Measurements from ENCODE around the gene PDS5B. TPM values are rescaled to one million over a fixed set of nuclear protein-coding genes. Genes with fewer than 3 reads are reported as not detected.
"Not testable (repeated sequence)": the region's sequence is repeated elsewhere in the genome, so short reads cannot be mapped to it uniquely, and the experiment has no call there.

PDS5B gene
- polyA plus RNA-seq, 1 donor, result 27.4 TPM

DNA sequence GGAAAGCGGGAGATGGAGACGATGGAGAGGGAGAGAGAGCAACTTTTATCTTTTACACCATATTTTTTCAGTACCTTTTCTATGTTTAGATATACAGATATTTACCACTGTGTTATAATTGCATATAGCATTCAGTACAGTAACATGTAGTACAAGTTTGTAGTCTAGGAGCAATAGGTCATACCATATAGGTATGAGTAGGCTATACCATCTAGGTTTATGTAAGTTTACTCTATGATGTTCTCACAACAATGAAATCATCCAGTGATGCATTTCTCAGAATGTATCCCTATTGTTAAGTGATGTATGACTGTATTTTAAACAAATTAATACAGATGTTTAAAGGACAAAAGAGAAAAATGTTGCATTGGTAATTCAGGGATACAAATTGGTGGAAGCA lies 136.1 kb downstream of the PDS5B start:
- H3K27me3 ChIP-seq (ENCODE audit: control insufficient read depth, insufficient read depth, low read length), result no peaks in the 10 kb centered on the region
- DNase-seq, result no peak
- peaks cover 12% of the 10 kb centered on the region for H3K36me3 ChIP-seq (ENCODE audit: control insufficient read depth, insufficient read depth, low read length)
- no peaks in the 10 kb centered on the region for H3K4me1 ChIP-seq (ENCODE audit: control insufficient read depth, insufficient read depth, low read length)
- no CpG with 5 or more reads among the region's 2 CpGs for WGBS (ENCODE audit: insufficient coverage, low lambda C conversion rate)
- H3K27ac ChIP-seq (ENCODE audit: low read length), result no peak overlapping the region
- H3K4me3 ChIP-seq (ENCODE audit: low read length), result no peak overlapping the region
- peaks cover 16% of the 10 kb centered on the region for H3K9me3 ChIP-seq (ENCODE audit: control insufficient read depth, low read depth, low read length)

DNA sequence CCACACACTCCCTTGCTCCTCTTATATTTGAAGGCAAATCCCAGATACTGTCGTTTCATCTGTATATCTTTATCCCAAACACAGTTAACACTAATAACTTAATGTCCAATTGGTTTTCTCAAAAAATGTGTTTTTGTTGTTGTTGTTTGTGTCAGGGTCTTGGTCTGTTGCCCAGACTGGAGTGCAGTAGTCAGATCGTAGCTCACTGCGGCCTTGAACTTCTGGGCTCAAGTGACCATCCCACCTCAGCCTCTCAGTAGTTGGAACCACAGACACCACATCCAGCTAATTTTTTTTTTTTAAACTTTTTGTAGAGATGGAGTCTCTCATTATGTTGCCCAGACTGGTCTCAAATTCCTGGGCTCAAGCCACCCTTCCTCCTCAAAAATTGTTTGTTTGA lies 137.7 kb downstream of the PDS5B start:
- Histone ChIP-seq H3K27me3 (ENCODE audit: control insufficient read depth, insufficient read depth, low read length) (no peaks in the 10 kb centered on the region), H3K27ac (ENCODE audit: low read length) (no peak overlapping the region), H3K4me3 (ENCODE audit: low read length) (no peak overlapping the region), H3K36me3 (ENCODE audit: control insufficient read depth, insufficient read depth, low read length) (peaks cover 12% of the 10 kb centered on the region), H3K4me1 (ENCODE audit: control insufficient read depth, insufficient read depth, low read length) (no peaks in the 10 kb centered on the region), H3K9me3 (ENCODE audit: control insufficient read depth, low read depth, low read length) (peaks cover 16% of the 10 kb centered on the region)
- DNase-seq, result no peak
- no CpG with 5 or more reads among the region's 3 CpGs for WGBS (ENCODE audit: insufficient coverage, low lambda C conversion rate)

DNA sequence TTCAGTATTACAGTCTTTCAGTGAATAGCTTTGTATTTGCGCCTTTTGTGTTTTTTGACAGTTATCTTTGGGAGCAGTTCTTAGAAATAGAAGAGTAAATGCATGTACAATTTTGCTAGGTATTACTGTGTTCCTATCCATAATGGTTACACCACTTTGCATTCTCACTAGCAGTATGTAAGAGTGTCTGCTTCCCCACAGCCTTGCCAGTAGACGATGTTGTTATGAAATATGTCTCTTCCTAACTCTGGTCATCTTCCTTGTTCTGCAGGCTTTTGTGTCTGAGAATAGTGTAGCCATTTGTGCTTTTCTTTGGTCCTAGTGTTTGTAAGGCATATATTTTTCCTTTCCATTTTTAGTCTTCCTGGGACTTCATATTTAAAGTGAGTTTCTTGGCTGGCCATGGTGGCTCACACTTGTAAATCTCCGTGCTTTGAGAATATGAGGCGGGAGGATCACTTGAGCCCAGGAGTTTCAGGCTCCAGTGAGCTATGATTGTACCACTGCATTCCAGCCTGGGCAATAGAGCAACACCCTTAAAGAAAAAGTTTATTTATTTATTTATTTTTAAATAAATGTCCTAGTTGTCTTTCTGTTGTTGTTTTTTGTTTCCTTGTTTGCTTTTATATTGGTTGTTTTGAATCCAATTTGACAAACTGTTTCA lies 140.3 kb downstream of the PDS5B start:
- DNase-seq, result no peak

DNA sequence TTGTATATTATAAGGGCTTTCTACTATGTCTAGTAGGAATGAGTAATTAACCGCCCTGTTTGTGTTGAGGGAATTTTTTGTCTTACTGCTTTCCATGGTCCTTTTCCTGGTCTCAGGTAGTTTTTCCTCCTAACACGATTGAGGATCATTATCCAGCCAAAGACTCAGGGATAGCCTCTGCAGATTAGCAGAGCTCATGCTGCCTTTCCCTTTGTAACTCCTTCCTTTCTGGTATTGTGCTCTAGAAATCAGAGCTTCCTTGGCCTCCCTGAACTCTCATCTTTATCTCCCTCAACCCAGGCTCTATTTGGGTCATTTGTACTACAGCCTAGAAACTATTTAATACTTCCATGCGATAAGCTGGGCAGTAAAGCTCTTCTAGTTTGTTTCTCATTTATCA lies 142.1 kb downstream of the PDS5B start:
- no CpG with 5 or more reads among the region's 3 CpGs for WGBS (ENCODE audit: insufficient coverage, low lambda C conversion rate)
- peak in 1 of 2 donors; percentile 46 for DNase-seq

More for the DNA sequence above, 140.3 kb downstream of the PDS5B start:
- H3K4me1 ChIP-seq (ENCODE audit: control insufficient read depth, insufficient read depth, low read length), result peaks cover 5% of the 10 kb centered on the region
- no peaks in the 10 kb centered on the region for H3K27me3 ChIP-seq (ENCODE audit: control insufficient read depth, insufficient read depth, low read length)
- H3K27ac ChIP-seq (ENCODE audit: low read length), result no peak overlapping the region
- H3K4me3 ChIP-seq (ENCODE audit: low read length), result no peak overlapping the region
- 93% methylated on average over 3 of the region's 4 CpGs for WGBS (ENCODE audit: insufficient coverage, low lambda C conversion rate)
- peaks cover 8% of the 10 kb centered on the region for H3K9me3 ChIP-seq (ENCODE audit: control insufficient read depth, low read depth, low read length)
- H3K36me3 ChIP-seq (ENCODE audit: control insufficient read depth, insufficient read depth, low read length), result peaks cover 6% of the 10 kb centered on the region

DNA sequence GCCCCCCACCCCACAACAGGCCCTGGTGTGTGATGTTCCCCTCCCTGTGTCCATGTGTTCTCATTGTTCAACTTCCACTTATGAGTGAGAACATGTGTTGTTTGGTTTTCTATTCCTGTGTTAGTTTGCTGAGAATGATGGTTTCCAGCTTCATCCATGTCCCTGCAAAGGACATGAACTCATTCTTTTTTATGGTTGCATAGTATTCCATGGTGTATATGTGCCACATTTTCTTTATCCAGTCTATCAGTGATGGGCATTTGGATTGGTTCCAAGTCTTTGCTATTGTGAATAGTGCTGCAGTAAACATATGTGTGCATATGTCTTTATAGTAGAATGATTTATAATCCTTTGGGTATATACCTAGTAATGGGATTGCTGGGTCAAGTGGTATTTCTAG lies 142.8 kb downstream of the PDS5B start:
- H3K4me1 ChIP-seq (ENCODE audit: control insufficient read depth, insufficient read depth, low read length); DNase-seq; H3K27me3 ChIP-seq (ENCODE audit: control insufficient read depth, insufficient read depth, low read length); H3K4me3 ChIP-seq (ENCODE audit: low read length); H3K36me3 ChIP-seq (ENCODE audit: control insufficient read depth, insufficient read depth, low read length); H3K9me3 ChIP-seq (ENCODE audit: control insufficient read depth, low read depth, low read length); H3K27ac ChIP-seq (ENCODE audit: low read length): not testable (repeated sequence)

More for the DNA sequence above, 142.1 kb downstream of the PDS5B start:
- H3K27ac ChIP-seq (ENCODE audit: low read length), result no peak overlapping the region
- H3K27me3 ChIP-seq (ENCODE audit: control insufficient read depth, insufficient read depth, low read length), result no peaks in the 10 kb centered on the region
- no peak overlapping the region for H3K4me3 ChIP-seq (ENCODE audit: low read length)
- peaks cover 6% of the 10 kb centered on the region for H3K4me1 ChIP-seq (ENCODE audit: control insufficient read depth, insufficient read depth, low read length)
- H3K9me3 ChIP-seq (ENCODE audit: control insufficient read depth, low read depth, low read length), result no peaks in the 10 kb centered on the region
- H3K36me3 ChIP-seq (ENCODE audit: control insufficient read depth, insufficient read depth, low read length), result peaks cover 6% of the 10 kb centered on the region

DNA sequence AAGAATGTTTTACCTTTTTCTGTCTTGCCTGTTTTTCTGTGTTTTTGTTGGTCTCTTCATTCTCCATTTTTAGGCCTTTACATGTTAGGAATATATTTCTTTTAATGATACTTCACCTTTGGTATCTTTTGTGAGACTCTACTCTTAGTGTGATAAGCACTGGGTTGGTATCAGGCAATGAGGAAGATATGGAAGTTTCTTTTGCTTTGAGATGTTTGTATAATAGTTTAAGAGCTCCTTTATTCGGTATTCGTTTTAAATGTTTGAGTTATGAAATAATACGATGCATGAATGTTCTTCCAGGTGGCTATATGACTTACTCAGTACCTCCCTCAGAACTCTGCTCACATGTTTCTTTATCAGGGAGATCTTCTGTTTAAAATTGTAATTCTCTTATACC lies 144.8 kb downstream of the PDS5B start:
- no peak for DNase-seq

DNA sequence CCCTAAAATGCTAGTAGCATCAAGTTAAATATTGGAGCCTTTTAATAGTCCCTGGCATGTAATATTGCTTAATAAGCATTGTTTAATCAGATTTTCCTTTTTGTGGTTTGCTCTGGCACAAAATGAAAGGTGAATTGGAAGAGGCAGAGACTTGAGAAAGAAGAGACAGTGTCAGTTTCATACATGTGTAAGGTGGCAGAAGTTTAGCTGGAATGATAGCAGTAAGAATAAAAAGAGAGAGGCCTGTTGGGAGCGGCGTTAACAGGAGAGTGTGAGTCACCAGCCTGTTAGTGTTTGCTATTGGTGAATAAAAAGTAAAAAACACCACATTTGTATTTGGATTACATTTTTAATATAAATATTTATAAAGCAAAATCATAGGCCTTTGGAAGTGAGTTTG lies 145.3 kb downstream of the PDS5B start:
- H3K27ac ChIP-seq (ENCODE audit: low read length), result no peak overlapping the region

More for the DNA sequence above, 144.8 kb downstream of the PDS5B start:
- H3K4me3 ChIP-seq (ENCODE audit: low read length), result no peak overlapping the region
- H3K27ac ChIP-seq (ENCODE audit: low read length), result no peak overlapping the region
- peaks cover 9% of the 10 kb centered on the region for H3K4me1 ChIP-seq (ENCODE audit: control insufficient read depth, insufficient read depth, low read length)
- no peaks in the 10 kb centered on the region for H3K9me3 ChIP-seq (ENCODE audit: control insufficient read depth, low read depth, low read length)
- WGBS (ENCODE audit: insufficient coverage, low lambda C conversion rate), result 60% methylated on average over 1 of the region's 3 CpGs
- H3K27me3 ChIP-seq (ENCODE audit: control insufficient read depth, insufficient read depth, low read length), result no peaks in the 10 kb centered on the region
- H3K36me3 ChIP-seq (ENCODE audit: control insufficient read depth, insufficient read depth, low read length), result peaks cover 2% of the 10 kb centered on the region

DNA sequence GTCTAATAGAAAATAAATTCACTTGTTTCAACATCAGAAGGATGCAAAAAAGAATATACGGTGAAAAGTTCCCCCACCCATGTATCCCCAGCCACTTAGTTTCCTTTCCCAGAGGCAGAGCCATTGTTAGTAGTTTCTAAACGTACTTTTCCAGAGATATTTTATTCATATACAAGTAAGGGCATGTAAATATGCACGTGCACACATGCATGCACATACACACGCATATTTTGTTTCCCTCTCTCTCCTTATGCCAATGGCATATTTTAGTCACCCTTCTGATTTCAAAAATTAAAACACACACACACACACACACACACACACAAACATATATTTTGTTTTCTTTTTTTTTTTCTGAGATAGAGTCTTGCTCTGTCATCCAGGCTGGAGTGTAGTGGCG lies 147.4 kb downstream of the PDS5B start:
- H3K27me3 ChIP-seq (ENCODE audit: control insufficient read depth, insufficient read depth, low read length), result no peaks in the 10 kb centered on the region
- H3K36me3 ChIP-seq (ENCODE audit: control insufficient read depth, insufficient read depth, low read length), result peaks cover 2% of the 10 kb centered on the region
- peaks cover 12% of the 10 kb centered on the region for H3K4me1 ChIP-seq (ENCODE audit: control insufficient read depth, insufficient read depth, low read length)
- DNase-seq, result no peak
- 100% methylated on average over 2 of the region's 5 CpGs for WGBS (ENCODE audit: insufficient coverage, low lambda C conversion rate)
- H3K9me3 ChIP-seq (ENCODE audit: control insufficient read depth, low read depth, low read length), result no peaks in the 10 kb centered on the region
- H3K27ac ChIP-seq (ENCODE audit: low read length), result no peak overlapping the region
- H3K4me3 ChIP-seq (ENCODE audit: low read length), result no peak overlapping the region

More for the DNA sequence above, 145.3 kb downstream of the PDS5B start:
- DNase-seq, result no peak
- Histone ChIP-seq H3K36me3 (ENCODE audit: control insufficient read depth, insufficient read depth, low read length) (peaks cover 2% of the 10 kb centered on the region), H3K9me3 (ENCODE audit: control insufficient read depth, low read depth, low read length) (no peaks in the 10 kb centered on the region), H3K27me3 (ENCODE audit: control insufficient read depth, insufficient read depth, low read length) (no peaks in the 10 kb centered on the region), H3K4me3 (ENCODE audit: low read length) (no peak overlapping the region), H3K4me1 (ENCODE audit: control insufficient read depth, insufficient read depth, low read length) (peaks cover 12% of the 10 kb centered on the region)
- 29% methylated on average over 2 of the region's 2 CpGs for whole genome bisulfite sequencing (ENCODE audit: insufficient coverage, low lambda C conversion rate)

DNA sequence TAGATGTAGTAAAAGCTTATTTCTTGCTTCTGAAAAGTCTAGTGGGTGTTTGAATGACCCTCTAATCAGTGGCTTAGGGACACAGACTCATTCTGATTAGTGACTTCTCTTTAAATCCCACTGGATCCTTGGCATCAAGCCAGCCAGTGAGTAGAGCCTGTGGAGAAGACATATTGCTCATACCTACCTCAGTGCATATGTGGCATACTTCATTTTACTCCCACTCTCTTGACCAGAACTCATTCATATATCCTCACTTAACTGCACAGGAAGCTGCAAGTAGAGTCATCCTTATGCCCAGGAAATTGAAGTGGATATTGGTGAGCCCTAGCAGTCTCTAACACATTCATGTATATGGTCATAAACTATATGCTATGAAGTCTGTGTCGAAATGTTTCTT lies 148.3 kb downstream of the PDS5B start:
- no peak overlapping the region for H3K27ac ChIP-seq (ENCODE audit: low read length)
- DNase-seq, result no peak
- peaks cover 12% of the 10 kb centered on the region for H3K4me1 ChIP-seq (ENCODE audit: control insufficient read depth, insufficient read depth, low read length)
- no peaks in the 10 kb centered on the region for H3K27me3 ChIP-seq (ENCODE audit: control insufficient read depth, insufficient read depth, low read length)
- WGBS (ENCODE audit: insufficient coverage, low lambda C conversion rate), result no CpG with 5 or more reads among the region's 1 CpG
- no peaks in the 10 kb centered on the region for H3K9me3 ChIP-seq (ENCODE audit: control insufficient read depth, low read depth, low read length)
- H3K4me3 ChIP-seq (ENCODE audit: low read length), result no peak overlapping the region
- H3K36me3 ChIP-seq (ENCODE audit: control insufficient read depth, insufficient read depth, low read length), result peaks cover 2% of the 10 kb centered on the region

DNA sequence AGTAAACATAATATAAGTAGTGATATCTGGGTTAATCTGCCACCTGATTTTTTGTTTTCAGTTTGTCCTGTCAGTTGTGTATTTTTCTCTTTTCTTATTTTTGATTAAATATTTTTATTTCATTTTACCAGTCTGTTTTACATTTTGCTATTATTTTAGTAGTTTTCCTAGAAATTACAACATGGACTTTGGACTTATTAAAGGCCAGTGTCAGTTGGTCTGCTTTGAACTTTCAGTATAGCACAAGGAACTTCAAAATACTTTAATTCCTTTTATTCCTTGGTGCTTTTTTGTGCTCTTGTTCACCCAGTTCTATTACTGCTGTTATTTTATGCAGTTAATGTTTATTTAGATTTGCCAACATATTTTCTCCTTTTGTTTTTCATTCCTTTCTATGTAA lies 149.6 kb downstream of the PDS5B start:
- Histone ChIP-seq H3K9me3 (ENCODE audit: control insufficient read depth, low read depth, low read length) (no peaks in the 10 kb centered on the region), H3K4me1 (ENCODE audit: control insufficient read depth, insufficient read depth, low read length) (peaks cover 12% of the 10 kb centered on the region), H3K4me3 (ENCODE audit: low read length) (no peak overlapping the region), H3K36me3 (ENCODE audit: control insufficient read depth, insufficient read depth, low read length) (peaks cover 2% of the 10 kb centered on the region), H3K27ac (ENCODE audit: low read length) (peak overlapping the region; percentile 96), H3K27me3 (ENCODE audit: control insufficient read depth, insufficient read depth, low read length) (no peaks in the 10 kb centered on the region)
- DNase-seq, result no peak

DNA sequence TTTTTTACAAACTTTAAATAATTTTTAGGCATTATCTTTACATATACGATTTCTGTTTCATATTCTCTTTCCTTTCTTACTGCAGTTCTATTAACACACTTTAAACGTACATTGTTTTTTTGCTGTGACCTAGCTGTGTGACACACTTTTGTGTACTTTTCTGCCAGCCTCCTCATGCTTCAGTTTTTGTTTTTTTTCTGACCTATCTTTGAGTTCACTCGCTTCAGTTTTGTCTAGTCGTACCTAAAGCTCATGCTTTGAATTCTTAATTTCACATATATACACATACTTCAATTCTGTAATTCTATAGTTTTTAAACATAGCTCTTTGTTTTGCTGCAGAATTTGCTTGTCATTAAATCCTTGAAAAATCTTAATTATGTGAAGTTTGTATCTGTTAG lies 150.4 kb downstream of the PDS5B start:
- Histone ChIP-seq H3K9me3 (ENCODE audit: control insufficient read depth, low read depth, low read length) (no peaks in the 10 kb centered on the region), H3K36me3 (ENCODE audit: control insufficient read depth, insufficient read depth, low read length) (peaks cover 2% of the 10 kb centered on the region), H3K4me1 (ENCODE audit: control insufficient read depth, insufficient read depth, low read length) (peaks cover 6% of the 10 kb centered on the region), H3K27me3 (ENCODE audit: control insufficient read depth, insufficient read depth, low read length) (no peaks in the 10 kb centered on the region), H3K27ac (ENCODE audit: low read length) (peak overlapping the region; percentile 96), H3K4me3 (ENCODE audit: low read length) (peak overlapping the region; percentile 33)
- 49% methylated on average over 4 of the region's 4 CpGs for WGBS (ENCODE audit: insufficient coverage, low lambda C conversion rate)
- no peak for DNase-seq
